Memory B cell (primary cell): ENCODE data around the gene CHPF.

Experiments
- ATAC-seq: fragments of 150-1000 bp; cut with Tn5 transposase; 2 replicates; pipeline ENCODE4 v1.10.0; 2021; ENCODE audit warnings: low read depth, mild to moderate bottlenecking, moderate library complexity
- DNase-seq, 2 donors: peaks; one replicate each; pipeline ENCODE4 v3.0.0; 2022; ENCODE audit warnings: low spot score in 2 of 2
- H3K27ac Mint-ChIP-seq: one replicate; pipeline ENCODE4 v1.8.0; 2022; ENCODE audit warnings: mild to moderate bottlenecking, moderate library complexity, mixed read lengths
- H3K27me3 Mint-ChIP-seq: one replicate; pipeline ENCODE4 v1.8.0; 2022; ENCODE audit warnings: mixed read lengths
- H3K36me3 Mint-ChIP-seq: one replicate; pipeline ENCODE4 v1.8.0; 2022; ENCODE audit warnings: mild to moderate bottlenecking, mixed read lengths
- H3K4me1 Mint-ChIP-seq: one replicate; pipeline ENCODE4 v1.8.0; 2022; ENCODE audit warnings: mixed read lengths
- H3K4me3 Mint-ChIP-seq: one replicate; pipeline ENCODE4 v1.8.0; 2022; ENCODE audit warnings: mild to moderate bottlenecking, moderate library complexity, mixed read lengths
- H3K9me3 Mint-ChIP-seq: one replicate; pipeline ENCODE4 v1.8.0; 2022; ENCODE audit warnings: mixed read lengths

CHPF gene

DNA sequence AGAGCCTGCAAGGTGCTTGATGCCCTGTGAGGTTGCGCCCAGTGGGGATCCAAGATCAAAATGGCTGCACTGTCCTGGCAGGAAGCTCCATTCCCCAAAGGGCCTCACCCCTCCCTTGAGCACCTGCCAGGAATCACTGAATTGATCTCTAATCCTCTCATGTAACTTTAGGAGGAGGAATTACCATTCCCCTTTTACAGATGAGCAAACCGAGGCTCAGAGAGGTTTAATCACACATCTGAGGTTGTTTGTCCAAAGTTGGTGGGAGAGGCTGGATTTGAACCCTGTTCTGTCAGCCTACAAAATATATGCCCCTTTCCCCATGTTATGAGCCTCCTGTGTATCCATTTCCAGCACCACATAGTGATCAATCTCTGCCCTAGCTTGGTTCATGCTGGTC lies 18.8 kb downstream of the CHPF start:
- peaks cover 46% of the 10 kb centered on the region for H3K27me3 Mint-ChIP-seq
- no peak overlapping the region for H3K27ac Mint-ChIP-seq
- ATAC-seq, result no peak
- H3K4me1 Mint-ChIP-seq, result peaks cover 11% of the 10 kb centered on the region
- H3K36me3 Mint-ChIP-seq, result no peaks in the 10 kb centered on the region
- H3K4me3 Mint-ChIP-seq, result no peak overlapping the region
- no peak for DNase-seq
- no peaks in the 10 kb centered on the region for H3K9me3 Mint-ChIP-seq

- Mint-ChIP-seq H3K9me3 (no peaks in the 10 kb centered on the region), H3K27ac (no peak overlapping the region), H3K4me1 (peaks cover 11% of the 10 kb centered on the region), H3K36me3 (no peaks in the 10 kb centered on the region), H3K27me3 (peaks cover 45% of the 10 kb centered on the region), H3K4me3 (no peak overlapping the region)
- ATAC-seq (peak; percentile 64), DNase-seq (no peak)
Measured at GRCh38 chr2:219523031-219523671, 20.5 kb downstream of the CHPF start.

DNA sequence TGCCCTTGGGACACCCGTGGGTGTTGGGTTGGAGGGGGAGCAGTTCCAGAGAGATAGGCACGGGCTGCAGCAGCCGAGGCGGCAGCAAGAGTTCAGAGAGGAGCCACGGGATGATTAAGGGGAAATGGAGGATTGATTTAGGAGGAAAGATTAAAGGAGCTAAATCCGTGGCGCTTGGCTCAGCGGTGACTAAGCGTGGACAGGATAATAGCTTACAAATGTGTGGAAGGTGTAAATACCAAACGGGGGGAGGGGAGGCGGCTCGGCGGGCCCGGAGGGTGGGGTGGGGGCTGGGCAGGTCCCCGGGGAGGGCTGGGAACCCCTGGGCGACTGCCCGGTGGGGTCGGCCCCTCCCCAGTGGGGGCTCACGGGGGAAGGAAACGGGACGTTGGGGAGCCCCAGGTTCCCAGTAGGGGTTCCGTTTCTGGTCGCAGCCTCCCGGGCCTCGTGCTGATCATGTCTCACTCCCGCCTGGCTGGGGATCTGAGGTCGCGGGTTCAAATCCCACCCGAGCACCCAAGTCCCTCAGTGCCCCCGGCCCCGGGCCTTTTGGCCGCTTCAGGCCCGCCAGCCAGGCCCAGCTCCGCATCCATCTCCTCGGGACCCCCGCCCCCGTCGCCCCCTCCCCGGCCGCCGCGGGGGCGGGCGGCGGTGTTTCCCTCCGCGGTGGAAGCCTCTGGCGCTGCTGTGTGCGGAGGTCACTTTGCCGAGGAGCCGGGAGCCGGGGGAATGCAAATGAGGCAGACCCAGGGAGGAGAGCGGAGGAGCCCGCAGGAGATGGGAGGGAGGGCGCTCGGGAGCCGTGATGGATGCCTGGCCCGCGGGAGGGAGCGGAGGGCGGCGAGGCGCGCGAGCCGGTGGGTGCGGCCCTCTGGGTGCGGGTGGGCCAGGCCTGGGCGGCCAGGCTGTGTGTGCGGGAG lies 21.2 kb downstream of the CHPF start:
- no peak for DNase-seq
- Mint-ChIP-seq H3K4me1 (peaks cover 11% of the 10 kb centered on the region), H3K27me3 (peaks cover 50% of the 10 kb centered on the region), H3K27ac (no peak overlapping the region), H3K9me3 (no peaks in the 10 kb centered on the region), H3K36me3 (no peaks in the 10 kb centered on the region), H3K4me3 (peak overlapping the region; percentile 33)
- peak; percentile 12 for ATAC-seq

- Mint-ChIP-seq H3K9me3 (no peaks in the 10 kb centered on the region), H3K27ac (no peak overlapping the region), H3K4me3 (peak overlapping the region; percentile 33), H3K36me3 (no peaks in the 10 kb centered on the region), H3K4me1 (peaks cover 11% of the 10 kb centered on the region), H3K27me3 (peaks cover 51% of the 10 kb centered on the region)
- DNase-seq (no peak), ATAC-seq (no peak)
Measured at GRCh38 chr2:219521066-219521880, 22.3 kb downstream of the CHPF start.

GRCh38 chr2:219520079-219520478 lies 23.5 kb downstream of the CHPF start:
- Mint-ChIP-seq H3K36me3 (no peaks in the 10 kb centered on the region), H3K9me3 (no peaks in the 10 kb centered on the region), H3K27me3 (peaks cover 53% of the 10 kb centered on the region), H3K4me3 (no peak overlapping the region), H3K27ac (no peak overlapping the region), H3K4me1 (peaks cover 11% of the 10 kb centered on the region)
- ATAC-seq (no peak), DNase-seq (no peak)

- H3K27me3 Mint-ChIP-seq, result peaks cover 52% of the 10 kb centered on the region
- H3K36me3 Mint-ChIP-seq, result no peaks in the 10 kb centered on the region
- no peak overlapping the region for H3K27ac Mint-ChIP-seq
Measured at GRCh38 chr2:219519526-219519916, 24.1 kb downstream of the CHPF start.

GRCh38 chr2:219517954-219518778 lies 25.4 kb downstream of the CHPF start:
- Mint-ChIP-seq H3K9me3 (no peaks in the 10 kb centered on the region), H3K27ac (no peak overlapping the region), H3K4me1 (peaks cover 15% of the 10 kb centered on the region), H3K27me3 (peaks cover 55% of the 10 kb centered on the region), H3K4me3 (no peak overlapping the region), H3K36me3 (no peaks in the 10 kb centered on the region)
- ATAC-seq (no peak), DNase-seq (no peak)

More at GRCh38 chr2:219519526-219519916, 24.1 kb downstream of the CHPF start:
- Mint-ChIP-seq H3K4me1 (peaks cover 11% of the 10 kb centered on the region), H3K4me3 (no peak overlapping the region), H3K9me3 (no peaks in the 10 kb centered on the region)
- no peak for DNase-seq
- no peak for ATAC-seq

GRCh38 chr2:219516888-219517287 lies 26.7 kb downstream of the CHPF start:
- no peaks in the 10 kb centered on the region for H3K9me3 Mint-ChIP-seq
- no peak for ATAC-seq
- H3K36me3 Mint-ChIP-seq, result no peaks in the 10 kb centered on the region
- no peak overlapping the region for H3K4me3 Mint-ChIP-seq
- H3K27me3 Mint-ChIP-seq, result peaks cover 58% of the 10 kb centered on the region
- no peak overlapping the region for H3K27ac Mint-ChIP-seq
- DNase-seq, result no peak
- H3K4me1 Mint-ChIP-seq, result peaks cover 12% of the 10 kb centered on the region

DNA sequence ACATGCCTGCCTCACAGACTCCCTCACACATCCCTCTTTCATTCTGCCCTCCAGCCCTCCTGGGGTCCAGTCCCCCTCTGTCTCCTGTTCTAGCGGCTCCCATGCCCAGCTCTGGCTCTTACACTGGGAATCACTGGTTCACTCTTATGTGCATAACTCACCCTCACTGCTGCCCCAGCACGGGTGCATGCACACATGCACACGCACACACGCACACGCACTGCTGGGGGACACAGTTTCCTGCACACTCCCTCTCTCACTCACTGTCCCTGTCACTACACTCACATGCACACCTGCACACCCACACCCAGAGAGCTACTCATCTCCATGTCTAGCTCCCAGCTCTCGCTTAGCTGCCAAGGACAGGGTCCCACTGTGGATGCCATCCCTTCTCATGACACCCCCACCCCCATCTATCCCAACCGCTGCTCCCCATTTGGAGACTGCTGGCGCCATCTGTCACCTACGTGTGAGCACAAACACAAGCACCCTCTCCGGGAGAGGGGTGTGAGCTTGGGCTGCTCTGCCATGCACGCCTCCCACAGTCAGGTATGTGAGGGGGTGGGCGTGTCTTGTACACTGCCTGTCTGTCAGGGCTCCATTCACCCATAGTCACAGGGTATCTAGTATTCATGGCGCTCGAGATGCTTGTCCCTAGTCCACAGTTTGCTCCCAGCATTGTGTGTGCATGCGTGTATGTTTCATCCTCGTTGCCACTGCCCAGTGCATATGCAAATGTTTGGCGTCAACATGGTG lies 27.6 kb downstream of the CHPF start:
- peaks cover 55% of the 10 kb centered on the region for H3K27me3 Mint-ChIP-seq
- H3K9me3 Mint-ChIP-seq, result no peaks in the 10 kb centered on the region
- no peak for DNase-seq
- H3K4me1 Mint-ChIP-seq, result peaks cover 8% of the 10 kb centered on the region
- H3K4me3 Mint-ChIP-seq, result no peak overlapping the region
- H3K36me3 Mint-ChIP-seq, result no peaks in the 10 kb centered on the region
- no peak for ATAC-seq
- H3K27ac Mint-ChIP-seq, result no peak overlapping the region

- DNase-seq, result no peak
- Mint-ChIP-seq H3K27ac (no peak overlapping the region), H3K4me3 (no peak overlapping the region), H3K4me1 (peaks cover 16% of the 10 kb centered on the region), H3K36me3 (no peaks in the 10 kb centered on the region), H3K9me3 (no peaks in the 10 kb centered on the region), H3K27me3 (peaks cover 59% of the 10 kb centered on the region)
- ATAC-seq, result no peak
Measured at GRCh38 chr2:219514836-219515235, 28.8 kb downstream of the CHPF start.

GRCh38 chr2:219514196-219514761 lies 29.3 kb downstream of the CHPF start, which contains the start of gene ASIC4:
TSS of gene ASIC4 (plus strand) at chr2:219514482. CDS start at chr2:219514725, 243 bp downstream.
- ATAC-seq, result peak; percentile 23
- no peak for DNase-seq
- Mint-ChIP-seq H3K4me1 (peaks cover 22% of the 10 kb centered on the region), H3K9me3 (no peaks in the 10 kb centered on the region), H3K4me3 (no peak within 1 kb of the TSS), H3K36me3 (no peaks in the 10 kb centered on the region), H3K27ac (no peak within 1 kb of the TSS), H3K27me3 (peaks cover 61% of the 10 kb centered on the region)

DNA sequence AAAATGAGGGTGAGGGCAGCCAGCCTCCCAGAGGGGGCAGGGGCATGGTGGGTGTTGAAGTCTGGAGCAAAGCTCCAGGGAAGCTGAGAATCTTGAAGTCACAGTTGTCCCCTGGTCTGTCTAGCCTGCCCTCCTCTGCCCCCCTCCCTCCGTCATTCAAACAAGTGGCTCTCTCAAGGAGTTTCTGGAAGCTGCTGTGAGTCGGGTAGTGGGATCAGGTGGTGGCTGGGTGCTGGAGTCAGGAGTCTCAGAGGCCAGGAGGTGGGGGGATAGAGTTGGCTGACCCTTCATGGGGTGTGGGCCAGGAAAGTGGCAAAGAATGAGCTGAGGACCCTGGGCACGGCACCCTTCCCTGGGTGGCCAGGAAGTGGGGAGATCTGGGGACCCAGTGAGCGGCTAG lies 29.8 kb downstream of the CHPF start:
- DNase-seq, result no peak
- Mint-ChIP-seq H3K36me3 (no peaks in the 10 kb centered on the region), H3K27ac (no peak overlapping the region), H3K4me3 (no peak overlapping the region), H3K4me1 (peaks cover 22% of the 10 kb centered on the region), H3K27me3 (peaks cover 60% of the 10 kb centered on the region), H3K9me3 (no peaks in the 10 kb centered on the region)
- no peak for ATAC-seq
